Left lobe of liver (tissue), 2 donors: ENCODE measurements around the gene ALKBH2. TPM values are rescaled to one million over a fixed set of nuclear protein-coding genes. Genes with fewer than 3 reads are reported as not detected.

Experiments used
- ATAC-seq: fragments of 200-7000 bp; cut with Tn5 transposase; one replicate; pipeline ENCODE4 v1.9.1; 2020; ENCODE audit warnings: mild to moderate bottlenecking, moderate library complexity
- DNase-seq: peaks from one replicate; pipeline ENCODE4 v3.0.0-alpha.2; 2020; ENCODE audit warnings: low spot score
- total RNA-seq: library from RNA; stranded (reverse); gene quantifications from one replicate; pipeline ENCODE4 v1.2.1, GENCODE V29; 2021
- donor health status: DM: no; HTN: no; CAD: no; lungs with moderate emphysema.
- donor health status: DM: no; HTN: yes; CAD: no.

Gene ALKBH2
- 11.5 TPM for total RNA-seq

DNA sequence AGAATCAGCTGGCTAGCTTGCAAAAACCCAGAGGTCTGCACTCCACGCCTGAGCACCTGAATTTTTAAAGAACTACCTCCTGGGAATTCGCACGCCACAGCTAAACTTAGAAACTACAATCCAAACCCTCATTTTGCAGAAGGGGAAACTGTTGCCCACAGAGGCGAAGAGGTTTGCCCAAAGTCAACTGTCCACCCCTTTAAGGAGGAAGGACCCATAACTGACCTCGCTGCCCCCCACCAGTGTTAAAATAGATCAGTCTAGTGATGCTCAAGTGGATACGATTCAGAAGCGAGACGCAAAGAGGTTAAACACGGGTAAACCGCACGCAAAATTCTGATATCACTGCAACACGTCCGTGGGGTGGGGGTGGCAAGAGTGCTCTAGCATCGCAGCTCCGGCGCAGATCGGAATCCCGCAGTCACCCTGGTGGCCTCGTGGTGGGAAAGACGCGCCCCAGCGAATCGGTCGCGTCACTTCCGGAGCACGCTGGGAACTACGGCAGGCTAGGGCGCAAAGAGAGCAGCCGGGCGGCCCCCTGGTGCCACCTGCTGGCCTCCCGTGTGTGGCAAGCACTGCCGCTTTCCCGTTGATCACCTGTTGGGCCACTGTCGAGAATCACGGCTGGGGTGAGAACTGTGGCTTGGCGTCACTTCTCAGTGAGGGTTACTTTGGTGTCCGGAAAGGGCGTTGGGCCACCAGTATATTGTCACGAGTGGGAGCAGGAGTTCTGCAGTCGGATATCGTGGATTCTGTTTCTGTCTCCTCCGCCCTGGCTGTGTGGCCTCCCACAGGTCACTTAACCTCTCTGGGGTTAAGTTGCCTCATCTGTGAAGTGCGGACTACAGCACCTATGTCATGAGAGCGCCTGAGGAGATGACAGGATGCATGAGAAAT is at the start of gene ALKBH2:
Gene ALKBH2, minus strand, starts transcription at position 451 of the 897 bp plus-strand sequence. CDS start 686 bp downstream, outside the sequence.
- DNase-seq (peak; percentile 94), ATAC-seq (peak; percentile 81)

DNA sequence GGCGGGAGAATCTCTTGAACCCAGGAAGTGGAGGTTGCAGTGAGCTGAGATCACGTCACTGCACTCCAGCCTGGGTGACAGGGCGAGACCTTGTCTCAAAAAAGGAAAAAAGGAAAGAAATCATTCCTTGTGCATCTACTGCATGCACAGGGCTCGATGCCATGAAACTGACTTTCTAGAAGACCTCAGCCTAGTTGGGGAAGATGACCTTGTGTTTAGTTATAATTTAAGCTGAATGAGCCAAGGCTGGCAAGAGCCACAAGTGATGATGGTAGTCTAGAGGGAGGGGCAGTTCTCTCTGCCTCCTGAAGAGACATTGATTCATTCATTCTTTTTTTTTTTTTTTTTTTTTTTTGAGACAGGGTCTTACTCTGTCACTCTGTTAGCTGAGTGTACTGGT is 47.3 kb upstream of the ALKBH2 start:
- peak; percentile 49 for ATAC-seq
- no peak for DNase-seq

DNA sequence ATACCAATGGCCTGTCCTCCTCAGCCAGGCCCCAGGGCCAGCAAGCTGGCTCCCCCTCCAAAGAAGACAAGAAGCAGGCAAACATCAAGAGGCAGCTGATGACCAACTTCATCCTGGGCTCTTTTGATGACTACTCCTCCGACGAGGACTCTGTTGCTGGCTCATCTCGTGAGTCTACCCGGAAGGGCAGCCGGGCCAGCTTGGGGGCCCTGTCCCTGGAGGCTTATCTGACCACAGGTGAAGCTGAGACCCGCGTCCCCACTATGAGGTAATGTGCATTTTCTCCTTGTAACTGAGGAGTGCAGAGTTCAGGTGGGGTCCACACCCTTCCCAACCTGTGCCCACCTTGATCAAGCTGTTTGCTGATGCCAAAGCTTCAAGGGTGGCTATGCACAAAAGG is 46.5 kb upstream of the ALKBH2 start:
- ATAC-seq (no peak), DNase-seq (no peak)

DNA sequence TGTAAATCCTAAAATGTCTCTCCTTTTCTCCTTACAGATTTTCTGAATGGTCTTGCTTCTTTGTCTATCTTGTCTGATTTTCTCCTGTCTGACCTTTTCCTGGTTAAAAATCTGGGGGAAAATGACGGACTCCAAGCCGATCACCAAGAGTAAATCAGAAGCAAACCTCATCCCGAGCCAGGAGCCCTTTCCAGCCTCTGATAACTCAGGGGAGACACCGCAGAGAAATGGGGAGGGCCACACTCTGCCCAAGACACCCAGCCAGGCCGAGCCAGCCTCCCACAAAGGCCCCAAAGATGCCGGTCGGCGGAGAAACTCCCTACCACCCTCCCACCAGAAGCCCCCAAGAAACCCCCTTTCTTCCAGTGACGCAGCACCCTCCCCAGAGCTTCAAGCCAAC is 46.1 kb upstream of the ALKBH2 start:
- DNase-seq (no peak), ATAC-seq (no peak)

DNA sequence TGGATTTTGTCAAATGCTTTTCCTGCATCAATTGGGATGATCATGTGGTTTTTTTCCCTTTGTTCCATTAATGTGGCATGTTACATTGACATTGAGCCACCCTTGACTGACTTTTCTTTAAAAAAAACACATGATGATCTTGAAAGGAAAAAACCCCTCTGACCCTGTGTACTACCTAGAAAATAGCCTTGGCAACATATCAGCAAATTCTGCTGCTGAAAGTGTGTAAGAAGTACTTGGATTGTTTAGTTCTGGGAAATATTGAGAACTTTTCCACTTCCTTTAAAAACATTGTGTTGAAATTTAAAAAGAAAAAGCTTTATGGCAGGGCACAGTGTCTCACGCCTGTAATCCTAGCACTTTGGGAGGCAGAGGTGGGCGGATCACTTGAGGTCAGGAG is 43.8 kb upstream of the ALKBH2 start:
- ATAC-seq (no peak), DNase-seq (no peak)

DNA sequence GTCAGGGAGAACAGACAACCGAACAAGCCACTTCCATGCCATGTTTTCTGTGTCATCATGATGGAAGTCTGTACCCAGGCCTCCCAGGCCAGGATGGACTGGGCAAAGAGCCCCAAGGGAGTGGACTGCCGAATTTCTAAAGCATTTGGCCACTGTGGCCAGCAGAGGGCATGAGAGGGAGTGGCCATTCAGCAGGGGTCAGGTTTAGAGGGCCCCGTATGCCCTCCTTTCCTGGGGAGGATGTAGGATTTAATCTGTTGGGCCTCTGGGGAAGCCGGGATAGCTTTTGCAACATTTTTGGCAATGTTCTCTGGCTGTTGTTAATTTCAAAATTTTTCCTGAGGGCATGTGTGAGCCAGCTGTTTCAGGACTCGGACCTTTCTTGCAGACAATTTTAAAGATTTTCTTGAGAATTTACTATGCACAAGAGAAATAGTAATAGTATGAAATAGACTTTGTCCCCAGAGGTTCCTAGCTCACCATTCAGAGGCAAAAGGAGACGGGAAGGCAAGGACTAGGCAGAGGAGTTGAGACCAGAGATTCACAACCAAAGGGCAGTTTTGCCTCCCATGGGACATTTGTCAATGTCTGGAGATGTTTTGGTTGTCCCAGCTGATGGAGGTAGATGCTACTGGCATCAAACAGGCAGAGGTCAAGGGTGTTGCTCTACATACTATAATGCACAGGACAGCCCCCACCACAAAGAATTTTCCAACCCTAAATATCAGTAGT is 41.1 kb upstream of the ALKBH2 start:
- peak; percentile 68 for ATAC-seq
- peak; percentile 92 for DNase-seq

DNA sequence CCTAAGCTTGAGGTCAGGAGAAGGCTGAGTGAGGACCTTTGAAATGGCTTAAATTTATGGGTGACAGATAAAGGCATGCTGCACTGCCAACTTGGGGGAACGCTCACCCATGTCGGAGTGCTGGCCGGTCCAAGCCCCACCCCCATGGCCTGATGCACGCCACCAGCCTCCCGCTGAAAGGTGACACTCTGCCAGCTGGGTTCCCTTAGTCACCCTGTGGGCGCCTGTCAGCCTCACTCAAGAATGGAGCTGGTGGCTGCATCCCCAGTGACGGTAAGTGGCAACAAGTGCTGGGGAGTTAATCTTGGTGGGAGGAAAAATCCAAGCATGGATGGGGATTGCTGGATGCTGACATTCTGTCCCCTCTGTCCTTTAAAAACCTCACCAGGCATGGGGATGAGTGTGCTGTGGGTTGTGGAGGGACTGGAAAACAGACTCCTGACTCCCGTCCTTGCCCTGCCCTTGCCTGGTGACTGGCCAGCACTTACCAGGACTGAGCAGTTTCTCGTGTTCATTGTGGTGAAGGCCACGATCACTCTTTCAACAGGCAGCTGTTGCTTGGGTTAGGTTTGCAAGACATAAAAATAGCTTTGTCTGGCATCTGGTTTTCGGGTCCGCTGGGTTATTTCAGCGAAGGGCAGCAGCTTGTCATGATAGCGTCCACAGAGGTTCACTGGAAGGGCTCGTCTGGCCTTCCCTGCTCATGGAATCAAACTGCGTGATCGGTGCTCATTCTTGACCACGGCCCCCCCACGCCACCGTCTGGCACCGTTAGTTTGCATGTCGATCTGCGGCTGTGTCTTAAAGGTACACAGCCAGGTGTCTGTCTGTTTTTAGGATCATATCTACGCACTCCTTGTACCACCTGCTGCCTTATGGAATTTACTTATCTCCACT is 38.1 kb upstream of the ALKBH2 start:
- ATAC-seq (peak; percentile 71), DNase-seq (peak; percentile 93)

DNA sequence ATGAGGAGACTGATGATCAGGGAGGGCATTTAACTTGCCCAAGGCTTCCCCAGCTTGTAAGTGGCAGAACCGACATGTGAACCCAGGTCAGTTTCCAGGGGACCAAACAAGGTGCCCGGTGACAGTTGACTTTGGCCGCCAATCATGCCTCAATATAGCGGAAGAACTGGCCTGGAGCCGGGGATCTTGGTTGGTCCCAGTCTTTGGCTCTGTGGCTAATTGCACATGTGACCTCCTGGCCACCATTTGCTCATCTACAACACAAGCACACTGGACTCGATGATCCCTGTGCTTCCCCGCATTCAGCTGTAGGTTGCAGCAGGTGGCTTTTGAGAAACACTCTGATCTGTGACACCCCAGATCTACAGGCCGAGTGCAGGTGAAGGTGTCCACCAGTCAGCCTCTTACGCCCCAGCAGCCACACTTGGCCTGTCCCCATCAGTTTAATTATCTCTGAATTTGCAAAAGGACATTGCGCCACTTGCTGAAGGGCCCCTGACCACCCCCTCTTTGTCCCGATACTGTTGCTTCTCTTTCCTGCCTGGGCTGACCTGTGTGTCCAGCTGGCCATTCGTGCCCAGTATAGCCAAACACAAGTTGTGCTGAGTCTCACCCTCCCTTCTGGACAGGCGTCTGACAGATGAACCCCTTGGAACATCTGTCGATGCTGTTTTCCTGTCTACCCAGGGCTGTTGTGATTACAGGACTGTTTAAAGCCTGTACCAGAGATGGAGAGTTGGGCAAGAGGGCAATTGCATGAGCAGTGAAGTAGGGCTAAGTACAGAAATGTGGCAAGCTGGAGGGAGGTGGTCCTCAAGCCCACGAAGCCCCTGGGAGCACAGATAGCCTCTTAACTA is 37.3 kb upstream of the ALKBH2 start:
- peak; percentile 38 for ATAC-seq
- DNase-seq = peak; percentile 91

DNA sequence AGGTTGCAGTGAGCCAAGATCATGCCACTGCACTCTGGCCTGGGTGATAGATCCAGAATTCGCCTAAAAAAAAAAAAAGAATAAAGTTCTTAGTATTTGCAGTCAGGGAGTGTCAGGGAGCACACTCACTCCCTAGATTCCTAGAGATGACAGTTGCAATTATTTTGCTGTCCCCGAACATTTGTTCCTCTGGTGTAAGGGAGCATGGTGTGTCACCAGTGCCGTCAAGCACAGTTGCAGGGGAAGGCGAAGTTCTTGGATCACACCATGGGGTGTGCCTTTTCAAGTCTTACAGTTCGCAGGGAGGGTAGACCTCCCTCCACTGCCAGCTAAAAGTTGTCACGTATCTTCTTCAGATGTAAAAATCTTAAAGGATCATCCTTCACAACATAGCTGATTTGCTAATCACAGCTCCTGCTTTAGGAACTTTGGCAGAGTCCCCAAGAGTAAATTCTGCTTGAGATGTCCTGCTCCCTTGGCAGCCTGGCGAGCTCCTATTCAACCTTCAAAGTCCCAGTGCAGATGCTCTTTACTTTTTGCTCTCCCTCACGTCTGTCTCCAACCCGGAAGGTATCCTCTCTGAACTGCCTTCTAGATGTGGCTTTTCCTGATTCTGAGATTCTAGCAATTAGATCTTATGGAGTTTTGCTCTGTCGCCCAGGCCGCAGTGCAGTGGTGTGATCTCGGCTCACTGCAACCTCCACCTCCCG is 34.4 kb upstream of the ALKBH2 start:
- no peak for DNase-seq
- ATAC-seq = no peak

DNA sequence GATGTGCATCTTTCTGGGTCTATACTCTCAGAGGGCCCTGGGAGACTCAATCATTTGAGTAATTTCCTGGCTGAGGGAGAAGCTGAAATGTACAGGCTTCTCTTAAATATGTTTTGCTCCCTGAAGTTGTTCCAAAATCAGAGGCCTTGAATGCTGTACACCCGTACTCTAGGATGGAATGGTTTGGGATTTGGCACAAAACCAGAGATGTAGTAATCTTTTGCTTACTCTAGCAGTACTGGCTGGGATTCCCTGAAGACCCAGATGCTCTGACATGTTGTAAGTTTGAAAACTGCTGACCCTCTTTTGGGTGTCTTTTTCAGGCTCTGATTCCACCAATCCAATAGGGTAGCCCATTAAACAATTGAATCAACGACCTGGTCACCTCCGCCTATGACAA is 33.5 kb upstream of the ALKBH2 start:
- DNase-seq (no peak), ATAC-seq (peak; percentile 35)

DNA sequence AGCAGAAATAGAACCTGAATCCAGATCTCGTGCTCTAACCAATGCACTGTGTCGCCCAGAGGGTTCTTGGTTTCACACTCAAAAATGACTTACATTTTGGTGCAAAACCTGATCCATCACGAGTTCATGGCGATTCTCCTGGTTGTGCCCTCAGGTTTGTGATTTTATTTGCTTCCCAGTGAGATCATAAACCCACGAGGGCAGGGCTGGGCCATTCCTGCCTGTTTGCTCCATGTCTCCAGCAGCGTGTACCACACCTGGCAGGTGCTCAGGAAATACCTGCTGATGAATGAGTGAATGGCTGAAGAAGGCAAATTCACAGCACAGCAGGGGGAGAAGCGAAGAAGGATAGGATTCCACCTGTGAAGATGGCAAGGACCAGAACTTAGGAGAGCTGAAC is 32.5 kb upstream of the ALKBH2 start:
- no peak for DNase-seq
- ATAC-seq = no peak

DNA sequence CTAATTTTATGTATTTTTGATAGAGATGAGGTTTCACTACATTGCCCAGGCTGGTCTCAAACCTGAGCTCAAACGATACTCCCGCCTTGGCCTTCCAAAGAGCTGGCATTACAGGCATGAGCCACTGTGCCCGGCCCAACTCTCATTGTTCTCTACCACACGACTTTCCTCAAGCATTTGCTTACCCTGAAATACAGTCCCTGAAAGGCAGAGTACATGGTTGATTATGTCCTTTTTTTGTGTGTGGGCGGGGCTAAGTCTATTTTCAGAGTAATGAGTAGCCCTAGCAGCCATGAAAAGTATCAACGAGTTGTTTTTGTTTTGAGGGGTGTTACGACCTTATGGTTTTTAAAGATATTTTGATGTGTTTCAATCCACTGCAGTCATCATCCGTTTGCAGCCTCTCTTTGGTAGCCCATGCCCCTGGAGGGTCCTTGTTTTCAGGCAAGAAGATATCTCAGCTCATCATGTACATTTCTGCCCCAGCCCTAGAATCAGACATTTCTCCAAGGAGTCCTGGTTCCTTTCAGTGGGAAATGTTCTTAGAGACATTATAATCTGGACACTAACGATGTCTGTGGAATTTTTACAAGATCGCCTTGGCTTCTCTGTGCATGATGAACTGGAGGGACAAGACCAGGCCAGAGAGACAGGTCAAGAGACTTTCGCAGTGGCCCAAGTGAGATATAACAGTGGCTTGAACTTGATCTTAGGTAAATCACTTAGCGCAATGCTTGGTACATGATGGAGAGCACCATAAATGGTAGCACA is 31.8 kb upstream of the ALKBH2 start:
- no peak for DNase-seq
- no peak for ATAC-seq

DNA sequence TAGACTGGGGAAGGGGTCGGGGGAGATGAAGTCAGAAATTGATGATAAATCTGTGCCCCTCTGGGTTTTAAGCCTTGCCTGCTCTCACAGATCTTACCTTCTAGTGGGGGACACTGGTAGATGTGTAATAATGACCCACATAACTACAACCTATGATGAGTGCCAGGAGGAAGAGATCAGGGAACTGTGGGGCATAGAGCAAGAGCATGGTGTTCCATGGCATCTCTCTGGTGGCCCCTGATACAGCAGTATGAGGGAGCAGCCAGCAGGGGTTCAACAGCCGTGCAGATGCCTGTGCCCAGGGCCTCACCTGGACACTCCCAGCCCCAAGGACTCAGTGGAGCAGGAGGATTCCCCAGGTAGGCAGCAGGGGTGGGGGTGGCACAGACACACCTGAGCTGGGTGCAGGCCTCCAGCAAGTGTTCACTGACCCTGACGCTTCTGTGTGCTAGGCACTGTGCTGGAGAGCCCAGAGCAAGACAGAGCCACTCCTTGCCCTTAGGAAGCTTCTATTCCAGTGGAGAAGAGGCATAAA is 28.1 kb upstream of the ALKBH2 start:
- no peak for DNase-seq
- ATAC-seq = peak; percentile 69

DNA sequence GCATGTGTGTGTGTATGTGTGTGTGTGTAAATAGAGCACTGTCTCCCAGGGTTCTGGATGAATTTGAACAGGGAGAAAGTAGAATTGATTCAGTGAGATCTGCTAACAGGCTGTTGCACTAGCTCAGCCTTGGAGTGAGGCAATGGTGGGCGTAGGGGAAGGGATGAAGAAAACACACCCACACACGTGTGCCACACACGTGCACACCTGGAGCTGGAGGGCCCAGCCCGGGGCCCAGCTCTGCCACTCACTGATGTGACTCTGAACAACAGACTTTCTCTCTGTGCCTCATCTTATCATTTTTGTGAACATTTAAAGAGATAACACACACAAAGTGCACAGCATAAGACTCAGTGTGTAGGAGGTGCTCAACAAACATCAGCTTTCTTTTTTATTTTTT is 27.3 kb upstream of the ALKBH2 start:
- DNase-seq (no peak), ATAC-seq (no peak)

DNA sequence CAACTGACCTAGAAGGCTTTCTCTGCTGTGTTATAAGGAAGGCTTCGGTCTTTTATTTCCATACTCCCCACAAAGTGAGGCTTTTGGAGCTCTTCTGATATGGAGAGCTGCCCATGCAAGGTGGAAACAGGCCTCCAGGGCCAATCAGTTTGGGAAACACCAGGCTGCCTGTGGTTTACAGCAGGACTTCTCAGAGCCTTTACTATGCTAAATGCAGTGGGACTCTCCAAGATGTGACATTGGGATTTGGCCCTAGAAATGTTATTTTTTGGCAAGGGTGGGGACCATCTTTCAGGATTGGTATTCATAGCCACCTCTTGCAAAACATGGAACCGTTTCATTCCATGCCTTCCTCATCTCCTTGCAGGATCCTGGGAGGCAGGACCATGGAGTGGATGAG is 26.8 kb upstream of the ALKBH2 start:
- DNase-seq (no peak), ATAC-seq (no peak)

DNA sequence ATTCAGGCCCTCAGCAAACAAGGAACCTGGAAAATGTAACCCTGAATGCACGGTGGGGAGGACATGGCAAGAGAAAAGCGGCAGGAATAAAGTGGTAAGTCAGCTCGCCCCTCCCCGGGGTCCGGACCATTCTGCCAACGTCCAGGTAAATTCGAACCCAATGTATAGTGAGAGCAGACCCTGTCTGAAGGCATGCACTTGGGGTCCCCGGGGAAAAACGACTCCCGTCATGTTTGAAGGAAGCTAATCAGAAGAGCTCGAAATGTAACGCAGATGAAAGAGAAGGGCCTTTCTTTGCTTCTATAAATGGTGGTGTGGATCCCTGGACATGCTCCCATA is 23.3 kb upstream of the ALKBH2 start:
- no peak for ATAC-seq
- DNase-seq = no peak

DNA sequence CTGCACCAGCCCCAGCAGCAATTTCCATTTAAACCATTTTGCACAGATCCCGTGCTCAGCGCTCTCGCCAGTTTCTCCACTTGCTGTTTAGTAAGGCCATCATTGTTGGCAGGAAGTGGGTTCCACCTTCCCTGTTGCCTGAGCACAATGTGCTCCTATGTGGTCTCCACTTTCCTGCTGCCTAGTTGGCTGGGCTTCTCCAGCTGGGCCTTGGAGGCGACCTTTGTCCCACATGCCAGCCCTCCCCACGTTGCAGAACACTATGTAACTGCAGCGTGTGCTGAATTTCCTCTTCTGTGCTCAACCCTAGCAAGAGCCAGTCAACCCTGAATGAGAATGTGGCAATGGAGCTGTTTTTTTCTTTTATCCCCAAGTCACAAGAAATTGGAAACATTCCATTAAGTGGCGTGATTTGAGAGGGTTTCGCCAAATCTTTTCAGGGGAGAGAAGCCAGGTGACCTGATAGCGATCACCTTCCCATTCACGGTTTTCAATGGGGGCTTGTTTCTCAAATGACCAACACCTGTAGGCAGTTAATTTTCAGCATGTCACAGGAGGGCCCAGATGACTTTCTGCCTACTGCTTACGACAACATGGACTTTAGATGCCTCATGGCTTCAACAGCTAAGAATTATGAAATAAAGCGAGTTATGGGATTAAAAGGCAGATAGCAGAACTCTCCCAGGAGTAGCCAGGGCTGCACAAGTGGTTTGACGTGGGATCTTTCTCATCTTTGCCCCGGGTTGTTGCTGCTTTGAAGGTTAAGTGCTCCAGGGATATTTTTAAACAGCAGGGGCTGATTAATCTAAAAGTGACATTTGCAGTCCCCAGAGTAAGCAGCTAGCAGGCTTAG is 22.7 kb upstream of the ALKBH2 start, which contains the start of gene ACACB:
Gene ACACB, plus strand, starts transcription at position 830 of the 853 bp plus-strand sequence. CDS start 22,819 bp downstream, outside the sequence.
- ATAC-seq = peak; percentile 63
- peak; percentile 93 for DNase-seq

DNA sequence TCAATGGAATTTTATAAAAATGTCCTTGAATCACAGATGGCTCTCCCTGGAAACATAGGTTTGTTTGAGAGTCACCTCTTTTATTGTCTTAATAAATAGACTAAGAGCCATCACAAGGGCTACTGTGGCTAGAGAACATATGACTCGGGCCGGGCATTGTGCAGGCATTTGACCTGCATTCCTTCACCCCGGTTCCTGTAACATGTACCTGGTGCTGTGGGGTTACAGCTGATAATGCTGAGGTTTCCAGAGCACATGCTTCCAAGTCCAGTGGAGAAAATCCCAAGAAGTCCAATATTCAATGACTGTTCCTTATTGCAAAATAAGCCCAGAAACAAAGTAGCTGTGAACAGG is 22.1 kb upstream of the ALKBH2 start:
- DNase-seq (no peak), ATAC-seq (peak; percentile 2)
